Measurements from ENCODE around the gene OCEL1.

The OCEL1 gene

DNA sequence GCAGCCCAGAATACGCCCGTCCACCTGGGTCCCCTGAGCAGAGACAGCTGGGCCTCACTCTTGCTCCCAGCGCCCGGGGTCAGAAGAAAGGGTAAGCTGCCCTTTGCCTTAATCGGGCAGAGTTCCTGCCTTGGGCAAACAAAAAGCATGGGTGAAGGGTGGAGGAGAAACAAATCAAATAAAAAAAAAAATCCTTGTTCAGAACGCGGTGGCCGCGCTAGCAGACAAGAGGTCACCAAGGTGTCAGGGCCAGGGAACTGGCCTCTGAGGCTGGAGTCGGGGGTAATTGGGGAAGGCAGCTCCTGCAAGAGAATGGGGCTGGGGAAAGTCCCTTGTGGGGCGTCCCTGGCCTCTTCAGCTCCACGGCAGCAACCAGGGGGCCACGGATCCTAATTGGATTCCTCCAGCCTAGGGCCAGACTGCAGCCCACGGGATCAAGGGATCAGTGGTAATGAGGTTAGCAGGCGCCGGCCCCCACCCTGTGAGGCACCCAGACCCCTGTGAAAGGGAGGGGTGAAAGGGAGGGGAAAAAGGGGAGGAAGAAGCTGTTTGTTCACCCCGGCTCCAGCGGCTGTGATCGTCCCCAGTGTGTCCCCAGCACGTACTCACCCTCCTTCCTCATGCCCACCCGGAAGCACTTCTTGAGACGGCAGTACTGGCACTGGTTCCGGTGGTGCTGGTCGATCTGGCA lies 14.2 kb downstream of the OCEL1 start:
- TF ChIP-seq GATA1 (IDR thresholded peaks at IDR 0.05; ENCODE audit: low read depth, low read length) (no peak), POLR2A (IDR thresholded peaks at IDR 0.05; ENCODE audit: low read length) (no peak)
- DNase-seq: no peak

DNA sequence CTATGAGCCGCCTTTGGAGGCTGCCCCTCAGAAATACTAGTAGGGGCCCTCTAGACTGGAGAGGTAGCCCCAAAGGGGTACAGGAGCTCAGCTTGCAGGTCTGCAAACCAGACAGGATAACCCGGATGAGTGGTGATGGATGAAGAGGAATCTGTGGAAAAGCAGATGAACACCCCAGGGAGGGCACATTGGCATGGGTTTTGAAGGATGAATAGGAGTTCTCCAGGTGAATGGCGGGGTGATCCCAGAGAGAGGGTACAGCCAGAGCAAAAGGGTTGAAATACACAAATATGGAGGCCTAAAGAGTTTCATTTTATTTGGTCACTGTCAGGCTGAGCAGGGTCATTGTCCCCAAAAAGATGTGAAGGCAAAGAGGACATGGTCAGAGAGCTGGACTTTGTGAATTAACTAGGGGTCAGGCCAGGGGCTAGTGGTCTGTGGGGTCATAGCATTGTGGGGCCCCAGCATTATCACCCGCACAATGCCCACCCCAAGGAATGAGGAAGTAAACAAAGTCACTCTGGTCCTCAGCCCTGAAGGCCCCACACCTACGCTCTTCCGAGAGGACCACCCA lies 14.9 kb downstream of the OCEL1 start:
- TF ChIP-seq POLR2A (IDR thresholded peaks at IDR 0.05; ENCODE audit: low read length): no peak
- no peak for TF ChIP-seq GATA1 (IDR thresholded peaks at IDR 0.05; ENCODE audit: low read depth, low read length)
- DNase-seq: no peak

DNA sequence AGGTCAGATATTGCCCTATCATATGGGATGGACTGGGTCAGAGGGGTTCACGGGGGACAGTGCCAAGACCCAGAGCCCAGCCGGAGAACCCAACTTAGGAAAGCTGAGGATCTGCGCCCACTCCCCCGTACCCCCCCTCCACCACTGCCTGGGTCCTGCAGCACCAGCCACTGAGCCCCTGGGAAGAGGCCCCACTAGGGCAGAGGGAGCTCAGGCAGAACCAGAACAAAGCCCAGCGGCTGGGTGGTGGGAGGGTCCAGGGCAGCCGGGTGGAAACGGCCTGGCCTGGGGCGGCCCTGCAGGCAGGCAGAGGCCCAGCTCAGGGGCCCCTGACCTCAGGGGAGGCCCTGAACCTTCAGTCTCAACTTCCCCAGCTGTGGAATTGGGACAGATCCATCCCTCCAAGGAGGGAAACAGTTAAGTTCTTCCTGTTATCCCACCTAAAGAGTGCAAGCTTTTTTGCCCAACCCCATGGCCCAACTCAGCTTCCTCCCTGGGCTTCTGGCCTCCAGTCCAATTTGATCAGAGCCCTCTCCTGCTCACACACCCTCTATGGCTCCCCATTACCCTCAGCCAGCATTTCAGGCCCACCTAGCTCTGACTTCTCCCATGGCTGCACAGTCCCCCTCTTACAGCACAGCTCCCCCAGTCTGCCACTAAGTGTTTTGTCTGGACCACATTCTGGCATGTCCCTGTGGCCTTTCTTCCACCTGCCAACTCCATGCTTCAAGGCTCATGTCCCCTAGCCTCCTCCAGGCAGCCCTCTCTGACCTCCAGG lies 16.6 kb downstream of the OCEL1 start:
- no peak for TF ChIP-seq GATA1 (IDR thresholded peaks at IDR 0.05; ENCODE audit: low read depth, low read length)
- no peak for TF ChIP-seq POLR2A (IDR thresholded peaks at IDR 0.05; ENCODE audit: low read length)
- no peak for DNase-seq

DNA sequence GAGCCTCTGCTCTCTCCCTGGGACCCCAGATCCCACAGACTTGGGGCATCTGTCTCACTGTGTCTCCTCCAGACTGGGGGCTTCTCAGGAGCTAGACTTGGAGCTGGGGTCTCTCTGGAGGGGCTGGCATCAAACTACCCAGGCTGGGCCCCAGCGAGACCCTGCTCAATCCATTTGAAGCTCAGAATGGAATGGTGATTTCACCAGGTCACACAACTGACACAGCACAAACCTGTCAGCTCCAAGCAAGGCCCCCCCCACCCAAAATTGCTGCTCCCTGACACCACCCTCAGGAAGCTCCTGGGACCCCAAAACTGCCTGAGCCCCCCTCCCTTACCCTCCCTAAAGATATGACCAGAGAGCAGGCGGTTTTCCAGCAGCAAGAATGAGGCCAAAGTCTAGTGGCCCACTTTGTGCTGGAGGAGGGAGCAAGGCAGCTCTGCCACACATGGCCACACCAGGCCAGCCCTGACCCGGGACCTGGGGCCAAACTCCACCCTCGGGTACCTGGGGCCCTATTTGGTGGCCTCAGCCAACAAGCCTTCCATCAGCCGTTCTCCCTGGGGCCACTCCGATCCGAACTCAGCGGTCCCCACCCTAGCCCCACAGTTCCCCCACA lies 17.3 kb downstream of the OCEL1 start:
- TF ChIP-seq POLR2A (IDR thresholded peaks at IDR 0.05; ENCODE audit: low read length): no peak
- TF ChIP-seq GATA1 (IDR thresholded peaks at IDR 0.05; ENCODE audit: low read depth, low read length): no peak
- no peak for DNase-seq

DNA sequence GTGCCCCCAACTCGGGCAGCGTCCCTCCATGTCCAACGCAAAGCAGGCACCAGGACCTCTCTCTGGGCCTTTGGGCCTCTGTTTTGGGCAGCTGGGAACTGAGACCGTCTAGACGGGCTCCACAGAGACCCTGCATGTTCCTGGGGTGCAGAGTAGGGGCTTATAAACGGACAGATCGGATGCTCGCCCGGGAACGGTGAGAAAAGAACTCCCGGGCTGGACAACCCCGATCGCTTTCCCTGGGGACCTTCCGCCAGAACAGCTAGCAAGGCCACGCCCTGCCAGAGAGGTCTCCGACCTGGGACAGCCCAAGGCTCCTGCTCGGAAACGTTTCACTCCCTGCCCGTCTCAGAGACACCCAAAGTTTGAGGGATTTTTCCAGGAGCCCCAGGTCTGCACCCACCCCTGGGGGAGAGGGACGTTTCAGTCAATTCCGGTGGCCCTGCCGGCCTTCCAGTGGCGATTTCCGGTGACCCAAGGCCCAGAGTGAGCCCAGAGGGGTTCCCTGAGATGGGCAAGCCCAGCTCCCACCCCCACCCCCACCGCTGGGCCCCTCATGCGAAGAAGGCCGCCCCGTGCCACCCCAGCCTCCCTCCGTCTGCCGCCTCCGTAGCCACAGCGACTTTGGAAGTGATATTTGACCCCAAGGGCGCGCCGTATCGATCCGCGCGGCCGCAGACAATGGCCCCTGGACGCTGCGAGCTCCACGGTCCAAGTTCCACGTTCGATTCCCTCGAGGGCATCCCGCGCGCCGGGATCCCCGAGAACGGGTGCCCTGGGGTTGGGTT lies 18.0 kb downstream of the OCEL1 start:
- DNase-seq: peak; percentile 60 to 69
- TF ChIP-seq POLR2A (IDR thresholded peaks at IDR 0.05; ENCODE audit: low read length) (no peak), GATA1 (IDR thresholded peaks at IDR 0.05; ENCODE audit: low read depth, low read length) (no peak)

DNA sequence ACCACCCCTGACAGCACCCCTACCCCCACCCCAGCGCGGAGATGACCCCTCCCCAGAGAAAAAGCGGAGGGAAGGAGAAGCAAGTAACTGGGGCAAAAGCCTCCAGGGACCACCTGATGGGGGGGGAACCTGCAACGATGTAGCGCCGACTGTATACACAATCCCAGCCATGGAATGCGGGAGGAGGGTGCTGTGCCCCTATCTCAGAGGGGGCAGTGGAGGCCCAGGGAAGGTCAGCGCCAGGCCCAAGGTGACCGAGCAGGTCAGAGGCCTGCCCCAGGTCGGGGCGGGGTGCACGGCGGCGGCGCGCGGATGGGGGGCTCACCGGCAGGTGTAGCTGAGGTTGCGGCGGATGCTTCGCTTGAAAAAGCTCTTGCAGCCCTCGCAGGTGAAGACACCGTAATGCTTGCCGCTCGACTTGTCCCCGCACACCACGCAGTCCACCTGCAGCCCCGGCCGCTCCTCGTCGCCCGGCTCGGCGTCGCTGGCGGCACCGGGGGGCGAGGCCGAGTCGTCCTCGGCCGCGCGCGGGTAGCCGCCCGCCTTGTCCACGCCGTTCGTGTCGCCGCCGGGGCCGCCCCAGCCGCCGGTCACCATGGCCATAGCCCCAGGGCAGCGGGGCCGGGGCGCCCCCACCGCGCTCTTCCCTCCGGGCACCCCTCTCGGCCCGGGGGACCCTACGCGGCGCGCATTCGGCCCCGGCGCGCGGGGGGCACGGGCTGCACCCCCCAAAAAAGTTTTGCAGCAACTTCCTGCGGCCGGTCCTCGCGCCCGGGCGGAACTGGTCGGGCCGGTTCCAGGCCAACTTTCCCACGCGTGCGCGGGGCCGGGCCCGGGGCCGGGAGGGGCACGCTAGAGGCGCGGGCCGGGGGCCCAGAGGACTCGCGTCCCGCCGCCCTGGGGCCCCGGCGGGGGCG lies 18.9 kb downstream of the OCEL1 start:
- peak in 1 of 2 experiments; percentile 55 for DNase-seq
- TF ChIP-seq POLR2A (IDR thresholded peaks at IDR 0.05; ENCODE audit: low read length): no peak
- no peak for TF ChIP-seq GATA1 (IDR thresholded peaks at IDR 0.05; ENCODE audit: low read depth, low read length)

DNA sequence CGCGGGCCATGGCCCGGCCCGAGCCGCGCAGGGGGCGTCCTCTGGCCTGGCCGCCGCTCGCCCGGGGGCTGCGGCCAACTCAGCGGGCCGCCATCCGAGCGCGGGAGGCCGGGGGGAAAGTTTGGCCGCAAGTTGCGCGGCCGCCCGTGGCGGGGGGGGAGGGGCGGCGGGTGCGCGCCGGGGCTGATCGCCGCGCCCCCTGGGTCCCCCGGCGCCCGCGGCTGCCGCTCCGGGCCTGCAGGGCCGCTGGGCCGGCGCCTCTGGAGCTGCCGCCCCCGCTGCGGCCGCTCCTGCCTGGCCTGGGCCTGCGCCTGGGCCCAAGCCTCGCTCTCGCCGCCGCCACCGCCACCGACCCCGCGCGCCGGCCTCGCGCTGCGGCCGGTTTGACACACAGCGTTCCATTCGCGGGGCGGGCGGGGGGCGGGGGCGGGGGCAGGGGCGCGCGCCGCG lies 19.5 kb downstream of the OCEL1 start, which contains the start of gene NR2F6:
NR2F6 (minus strand) TSS at position 385 of the 450 bp plus-strand sequence. CDS start 699 bp downstream, outside the sequence.
- TF ChIP-seq POLR2A (IDR thresholded peaks at IDR 0.05; ENCODE audit: low read length) (no peak), GATA1 (IDR thresholded peaks at IDR 0.05; ENCODE audit: low read depth, low read length) (no peak)
- DNase-seq: peak in 1 of 2 experiments; percentile 82

DNA sequence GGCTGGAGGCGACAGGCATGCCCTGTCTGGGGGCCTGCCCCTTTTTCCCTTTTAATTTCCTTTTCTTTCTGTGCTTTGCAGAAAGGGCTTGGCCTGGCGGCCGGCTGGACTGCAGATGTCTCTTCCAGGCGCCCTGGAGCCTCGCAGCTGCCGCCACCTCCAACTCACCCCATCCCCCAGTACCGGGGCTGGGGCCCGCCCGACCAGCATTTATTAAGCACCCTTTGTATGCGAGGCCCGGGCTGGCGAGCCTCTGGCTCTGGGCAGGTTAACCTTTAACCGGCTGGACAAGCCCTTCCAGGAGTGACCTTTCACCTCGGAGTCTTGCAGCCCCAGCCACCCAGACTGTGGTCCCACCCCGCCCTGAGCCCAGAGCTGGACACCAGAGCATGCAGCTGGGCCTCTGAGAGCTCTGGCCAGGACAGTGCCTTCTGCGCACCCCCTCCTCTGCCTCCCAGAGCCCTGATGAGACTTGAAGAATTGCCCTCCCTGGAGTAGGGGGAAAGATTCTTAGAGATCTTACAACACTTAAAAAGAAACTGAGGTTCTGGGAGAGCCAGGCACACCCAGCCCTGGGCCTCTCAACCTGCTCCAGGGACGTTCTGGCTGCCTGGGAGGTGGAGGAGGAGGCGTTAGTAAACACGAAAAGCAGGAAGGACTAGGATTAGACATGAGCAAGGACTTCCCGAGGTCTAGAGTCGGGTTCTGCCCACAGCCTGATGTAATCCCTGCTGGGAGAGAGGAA lies 20.8 kb downstream of the OCEL1 start:
- TF ChIP-seq POLR2A (IDR thresholded peaks at IDR 0.05; ENCODE audit: low read length) (no peak), GATA1 (IDR thresholded peaks at IDR 0.05; ENCODE audit: low read depth, low read length) (no peak)
- no peak for DNase-seq

DNA sequence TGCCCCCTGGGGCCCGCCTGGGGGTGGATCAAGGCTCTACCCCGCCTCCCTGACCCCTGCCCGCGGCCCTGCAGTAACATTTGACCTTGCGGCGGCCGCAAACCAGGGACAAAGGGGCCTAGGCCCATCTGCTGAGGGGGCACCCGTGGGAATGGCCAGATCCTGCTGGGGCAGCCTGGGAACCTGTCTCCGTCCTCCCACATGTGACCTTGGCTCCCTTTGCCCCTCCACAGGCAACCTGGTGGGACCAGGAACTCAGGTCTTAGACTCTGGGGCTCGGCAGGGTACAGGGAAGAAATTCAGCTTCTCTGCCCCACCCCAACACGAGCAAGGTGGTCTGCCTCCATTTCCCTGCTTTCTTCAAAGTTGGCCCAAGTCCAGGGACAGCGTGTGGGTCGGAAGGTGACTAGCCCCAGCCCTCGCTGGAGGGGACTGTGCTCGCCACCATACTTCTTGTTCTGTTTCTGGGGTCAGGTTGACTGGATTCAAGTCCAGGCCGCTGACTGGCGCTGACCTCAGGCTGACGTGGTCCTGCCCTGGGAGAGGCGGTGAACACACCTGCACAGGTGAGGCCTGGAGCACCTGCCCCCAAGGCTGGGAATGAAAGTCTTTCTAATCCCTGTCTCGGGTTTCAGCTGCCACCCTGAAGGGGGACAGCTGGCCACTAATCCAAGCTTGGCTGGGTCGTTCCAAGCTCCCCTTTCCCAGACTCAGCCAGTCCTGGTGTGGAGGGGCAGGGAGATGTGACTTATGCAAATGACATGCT lies 22.2 kb downstream of the OCEL1 start:
- DNase-seq: no peak
- no peak for TF ChIP-seq GATA1 (IDR thresholded peaks at IDR 0.05; ENCODE audit: low read depth, low read length)
- no peak for TF ChIP-seq POLR2A (IDR thresholded peaks at IDR 0.05; ENCODE audit: low read length)

DNA sequence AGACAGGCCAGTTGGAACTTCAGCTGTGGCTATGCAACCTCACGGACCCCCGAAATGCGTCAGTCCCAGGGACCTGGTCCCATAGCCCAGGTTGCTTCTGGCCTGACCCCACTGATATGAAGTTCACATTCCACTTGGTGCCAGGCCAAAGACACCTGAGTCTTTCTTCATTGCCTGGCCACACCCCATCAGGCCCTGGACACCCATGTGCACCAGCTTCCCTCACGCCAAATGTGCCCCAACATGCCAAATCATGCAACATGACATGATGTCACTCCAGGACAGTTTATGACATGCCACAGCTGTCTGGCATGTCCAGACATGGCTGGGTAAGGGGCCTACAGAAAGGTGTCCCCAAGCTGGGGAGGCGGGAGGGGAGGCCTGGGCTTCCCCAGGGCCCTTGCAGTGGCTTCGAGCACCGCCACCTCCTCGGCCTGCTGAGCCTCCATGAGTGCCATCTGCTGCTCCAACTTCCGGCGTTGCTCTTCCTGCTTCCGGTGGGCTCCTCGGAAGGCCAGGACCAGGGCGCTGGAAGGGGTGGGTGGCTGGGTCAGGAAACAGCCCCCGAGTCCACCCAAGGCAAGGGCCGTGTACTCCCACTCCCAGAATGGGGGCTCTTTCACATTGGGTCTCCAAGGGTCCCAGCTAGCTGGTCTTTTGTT lies 24.0 kb downstream of the OCEL1 start:
- no peak for DNase-seq
- TF ChIP-seq GATA1 (IDR thresholded peaks at IDR 0.05; ENCODE audit: low read depth, low read length): no peak
- no peak for TF ChIP-seq POLR2A (IDR thresholded peaks at IDR 0.05; ENCODE audit: low read length)
